ENCODE results near the gene CEMP1.
"Not testable (repeated sequence)": the region's sequence is repeated elsewhere in the genome, so short reads cannot be mapped to it uniquely, and the experiment has no call there.

CEMP1 gene

DNA sequence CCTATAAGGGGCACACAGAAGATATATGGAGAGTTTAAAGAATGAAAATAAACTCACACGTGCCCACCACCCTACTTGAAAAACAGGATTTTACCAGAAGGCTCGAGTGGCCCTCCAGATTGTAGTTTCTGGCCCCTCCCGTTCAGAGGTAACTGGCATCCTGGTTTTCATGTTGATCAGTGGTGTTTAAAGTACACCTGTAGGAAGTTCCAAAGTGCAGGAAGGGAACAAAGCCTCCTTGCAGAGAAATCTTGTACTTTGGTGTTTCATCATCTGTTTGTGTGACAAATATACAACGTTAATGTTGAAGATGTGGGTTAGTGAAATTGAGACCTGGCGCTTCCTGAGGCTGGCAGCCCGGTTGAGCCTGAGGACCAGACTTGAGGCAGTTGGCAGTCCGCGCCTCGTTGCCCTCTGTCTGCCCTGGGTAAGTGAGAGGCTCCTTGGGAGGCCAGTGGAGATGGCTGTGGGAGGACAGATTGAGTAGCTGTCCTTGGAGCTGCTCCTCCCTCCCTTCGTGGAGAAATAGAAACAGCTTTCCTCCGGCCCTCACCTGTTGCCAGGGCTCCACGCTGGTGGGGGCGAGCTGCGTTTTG lies 19.2 kb upstream of the CEMP1 start:
- not testable (repeated sequence) for H3K4me3 ChIP-seq (ENCODE audit: low read length, poor library complexity, severe bottlenecking); H3F3A ChIP-seq (ENCODE audit: low read depth); H3K9ac ChIP-seq (ENCODE audit: low read depth, low read length, poor library complexity, severe bottlenecking); H2AFZ ChIP-seq (ENCODE audit: low read length); H3K4me2 ChIP-seq (ENCODE audit: low read depth, low read length, poor library complexity, severe bottlenecking); H4K20me1 ChIP-seq (ENCODE audit: insufficient read depth, low read length, poor library complexity, severe bottlenecking); H3K9me2 ChIP-seq (replicated peaks; ENCODE audit: low read depth, low read length); H3K9me3 ChIP-seq (ENCODE audit: insufficient read depth, low read depth, low read length); H3K36me3 ChIP-seq (ENCODE audit: insufficient read depth, low read length); H3K27me3 ChIP-seq (ENCODE audit: insufficient read depth, low read length, poor library complexity, severe bottlenecking); H3K4me1 ChIP-seq (ENCODE audit: insufficient read depth, low read length, poor library complexity, severe bottlenecking); H3K79me2 ChIP-seq (ENCODE audit: insufficient read depth, low read length)

DNA sequence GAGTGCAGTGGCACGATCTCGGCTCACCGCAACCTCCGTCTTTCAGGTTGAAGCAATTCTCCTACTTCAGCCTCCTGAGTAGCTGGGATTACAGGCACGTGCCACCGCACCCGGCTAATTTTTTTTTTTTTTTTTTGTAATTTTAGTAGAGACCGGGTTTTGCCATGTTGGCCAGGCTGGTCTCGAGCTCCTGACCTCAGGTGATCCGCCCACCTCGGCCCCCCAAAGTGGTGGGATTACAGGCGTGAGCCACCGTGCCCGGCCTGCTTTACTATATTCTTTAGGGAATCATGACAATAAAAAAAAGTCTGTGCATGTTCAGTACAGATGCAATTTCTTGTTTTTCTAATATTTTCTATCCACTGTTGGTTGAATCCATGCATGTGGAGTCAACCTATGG lies 12.6 kb upstream of the CEMP1 start:
- not testable (repeated sequence) for H3K9ac ChIP-seq (ENCODE audit: low read depth, low read length, poor library complexity, severe bottlenecking); H3K4me1 ChIP-seq (ENCODE audit: insufficient read depth, low read length, poor library complexity, severe bottlenecking); H3K4me3 ChIP-seq (ENCODE audit: low read length, poor library complexity, severe bottlenecking); H3K9me3 ChIP-seq (ENCODE audit: insufficient read depth, low read depth, low read length); H3F3A ChIP-seq (ENCODE audit: low read depth); H3K36me3 ChIP-seq (ENCODE audit: insufficient read depth, low read length); H3K9me2 ChIP-seq (replicated peaks; ENCODE audit: low read depth, low read length); H2AFZ ChIP-seq (ENCODE audit: low read length); H4K20me1 ChIP-seq (ENCODE audit: insufficient read depth, low read length, poor library complexity, severe bottlenecking); H3K4me2 ChIP-seq (ENCODE audit: low read depth, low read length, poor library complexity, severe bottlenecking); H3K27me3 ChIP-seq (ENCODE audit: insufficient read depth, low read length, poor library complexity, severe bottlenecking)
- H3K79me2 ChIP-seq (ENCODE audit: insufficient read depth, low read length) = peaks cover 14% of the 10 kb centered on the region; the same call in 1 of the 2 replicates

DNA sequence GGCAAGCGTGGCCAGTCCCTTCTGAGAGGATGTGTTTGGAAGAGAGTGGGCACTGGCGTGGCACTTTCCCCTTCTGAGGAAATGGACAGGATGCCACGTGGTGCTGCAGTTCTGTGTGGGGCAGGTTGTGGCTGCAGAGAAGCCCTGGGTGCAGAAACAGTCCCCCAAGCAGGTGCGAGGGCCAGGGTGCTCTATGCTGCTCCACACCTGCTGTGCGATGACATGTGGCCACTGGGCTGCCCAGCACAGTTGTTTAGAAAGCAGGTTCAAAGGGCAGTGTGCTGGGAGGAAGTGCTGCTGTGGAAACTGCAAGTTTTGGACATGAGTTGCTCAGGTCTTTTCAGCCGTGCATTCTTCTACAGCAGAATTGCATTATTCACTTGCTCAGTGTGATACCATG lies 10.2 kb upstream of the CEMP1 start:
- not testable (repeated sequence) for H3F3A ChIP-seq (ENCODE audit: low read depth); H2AFZ ChIP-seq (ENCODE audit: low read length); H4K20me1 ChIP-seq (ENCODE audit: insufficient read depth, low read length, poor library complexity, severe bottlenecking); H3K9me3 ChIP-seq (ENCODE audit: insufficient read depth, low read depth, low read length); H3K4me3 ChIP-seq (ENCODE audit: low read length, poor library complexity, severe bottlenecking); H3K27me3 ChIP-seq (ENCODE audit: insufficient read depth, low read length, poor library complexity, severe bottlenecking); H3K9ac ChIP-seq (ENCODE audit: low read depth, low read length, poor library complexity, severe bottlenecking); H3K4me1 ChIP-seq (ENCODE audit: insufficient read depth, low read length, poor library complexity, severe bottlenecking); H3K9me2 ChIP-seq (replicated peaks; ENCODE audit: low read depth, low read length); H3K36me3 ChIP-seq (ENCODE audit: insufficient read depth, low read length)
- Histone ChIP-seq H3K4me2 (ENCODE audit: low read depth, low read length, poor library complexity, severe bottlenecking) (peak overlapping the region; percentile 16), H3K79me2 (ENCODE audit: insufficient read depth, low read length) (peaks cover 18% of the 10 kb centered on the region; the same call in 1 of the 2 replicates)

DNA sequence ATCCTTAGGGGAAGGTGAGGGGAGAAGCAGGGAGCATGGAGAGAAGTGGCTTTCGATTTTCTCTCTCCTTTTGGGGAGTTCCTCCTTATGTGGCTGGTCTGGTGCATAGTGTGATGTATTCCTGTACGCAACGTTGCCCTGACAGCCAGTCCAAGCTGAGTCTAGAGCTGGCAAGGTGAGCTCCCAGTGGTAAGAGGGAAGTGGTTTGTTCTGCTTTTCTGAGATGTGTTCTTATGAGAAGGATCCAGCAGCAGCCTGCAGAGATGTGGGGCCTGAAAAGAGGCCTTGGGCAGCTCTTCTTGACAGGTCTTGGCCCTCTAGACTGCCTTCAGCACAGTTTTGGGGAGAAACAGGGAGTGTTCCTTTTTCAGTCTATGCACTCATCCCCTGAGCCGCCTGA lies 9.7 kb upstream of the CEMP1 start:
- not testable (repeated sequence) for H3K4me1 ChIP-seq (ENCODE audit: insufficient read depth, low read length, poor library complexity, severe bottlenecking); H3F3A ChIP-seq (ENCODE audit: low read depth); H3K9me3 ChIP-seq (ENCODE audit: insufficient read depth, low read depth, low read length); H3K27me3 ChIP-seq (ENCODE audit: insufficient read depth, low read length, poor library complexity, severe bottlenecking); H2AFZ ChIP-seq (ENCODE audit: low read length); H3K4me3 ChIP-seq (ENCODE audit: low read length, poor library complexity, severe bottlenecking); H3K36me3 ChIP-seq (ENCODE audit: insufficient read depth, low read length); H4K20me1 ChIP-seq (ENCODE audit: insufficient read depth, low read length, poor library complexity, severe bottlenecking); H3K9me2 ChIP-seq (replicated peaks; ENCODE audit: low read depth, low read length); H3K9ac ChIP-seq (ENCODE audit: low read depth, low read length, poor library complexity, severe bottlenecking)
- Histone ChIP-seq H3K4me2 (ENCODE audit: low read depth, low read length, poor library complexity, severe bottlenecking) (peak overlapping the region; percentile 16), H3K79me2 (ENCODE audit: insufficient read depth, low read length) (peaks cover 18% of the 10 kb centered on the region; the same call in 1 of the 2 replicates)

DNA sequence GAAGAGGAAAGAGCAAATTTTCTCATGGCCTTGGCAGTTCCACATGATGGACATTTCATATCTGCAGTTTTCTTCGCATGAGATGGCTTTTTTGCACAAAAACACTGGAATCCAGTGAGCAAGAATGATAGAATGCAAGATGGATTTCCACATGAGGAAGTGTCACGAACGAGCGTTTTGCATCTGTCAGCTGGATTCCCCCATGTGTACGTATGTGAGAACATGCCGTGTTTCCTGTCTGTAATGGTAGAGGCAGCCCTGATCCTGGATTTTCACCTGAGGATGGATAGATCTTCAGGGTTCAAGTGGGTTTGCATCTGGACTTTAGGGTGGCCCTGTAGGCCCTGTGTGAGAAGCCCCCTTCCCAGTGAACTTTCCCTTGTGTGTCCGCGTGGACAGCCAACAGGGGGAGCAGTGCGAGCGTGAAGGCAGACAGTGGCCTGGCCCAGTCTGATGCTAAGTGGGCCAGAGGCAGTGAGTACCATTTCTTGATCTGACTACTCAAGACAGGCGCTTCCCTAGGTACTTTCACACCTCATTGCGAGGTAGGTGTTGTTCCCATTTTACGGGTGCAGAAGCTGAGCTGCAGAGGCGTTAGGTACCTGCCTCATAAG lies 8.7 kb upstream of the CEMP1 start:
- not testable (repeated sequence) for H3K9me3 ChIP-seq (ENCODE audit: insufficient read depth, low read depth, low read length); H3K27me3 ChIP-seq (ENCODE audit: insufficient read depth, low read length, poor library complexity, severe bottlenecking); H3K36me3 ChIP-seq (ENCODE audit: insufficient read depth, low read length); H3K9ac ChIP-seq (ENCODE audit: low read depth, low read length, poor library complexity, severe bottlenecking); H3K4me2 ChIP-seq (ENCODE audit: low read depth, low read length, poor library complexity, severe bottlenecking); H4K20me1 ChIP-seq (ENCODE audit: insufficient read depth, low read length, poor library complexity, severe bottlenecking); H3K4me1 ChIP-seq (ENCODE audit: insufficient read depth, low read length, poor library complexity, severe bottlenecking); H3F3A ChIP-seq (ENCODE audit: low read depth); H3K9me2 ChIP-seq (replicated peaks; ENCODE audit: low read depth, low read length); H2AFZ ChIP-seq (ENCODE audit: low read length)
- TF ChIP-seq, protein P1, sequence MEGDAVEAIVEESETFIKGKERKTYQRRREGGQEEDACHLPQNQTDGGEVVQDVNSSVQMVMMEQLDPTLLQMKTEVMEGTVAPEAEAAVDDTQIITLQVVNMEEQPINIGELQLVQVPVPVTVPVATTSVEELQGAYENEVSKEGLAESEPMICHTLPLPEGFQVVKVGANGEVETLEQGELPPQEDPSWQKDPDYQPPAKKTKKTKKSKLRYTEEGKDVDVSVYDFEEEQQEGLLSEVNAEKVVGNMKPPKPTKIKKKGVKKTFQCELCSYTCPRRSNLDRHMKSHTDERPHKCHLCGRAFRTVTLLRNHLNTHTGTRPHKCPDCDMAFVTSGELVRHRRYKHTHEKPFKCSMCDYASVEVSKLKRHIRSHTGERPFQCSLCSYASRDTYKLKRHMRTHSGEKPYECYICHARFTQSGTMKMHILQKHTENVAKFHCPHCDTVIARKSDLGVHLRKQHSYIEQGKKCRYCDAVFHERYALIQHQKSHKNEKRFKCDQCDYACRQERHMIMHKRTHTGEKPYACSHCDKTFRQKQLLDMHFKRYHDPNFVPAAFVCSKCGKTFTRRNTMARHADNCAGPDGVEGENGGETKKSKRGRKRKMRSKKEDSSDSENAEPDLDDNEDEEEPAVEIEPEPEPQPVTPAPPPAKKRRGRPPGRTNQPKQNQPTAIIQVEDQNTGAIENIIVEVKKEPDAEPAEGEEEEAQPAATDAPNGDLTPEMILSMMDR (conservative IDR thresholded peaks at IDR 0.05; ENCODE audit: low read length) = peak; percentile 34
- Histone ChIP-seq H3K4me3 (ENCODE audit: low read length, poor library complexity, severe bottlenecking) (peak overlapping the region; percentile 25), H3K79me2 (ENCODE audit: insufficient read depth, low read length) (peaks cover 15% of the 10 kb centered on the region; the same call in 1 of the 2 replicates)

DNA sequence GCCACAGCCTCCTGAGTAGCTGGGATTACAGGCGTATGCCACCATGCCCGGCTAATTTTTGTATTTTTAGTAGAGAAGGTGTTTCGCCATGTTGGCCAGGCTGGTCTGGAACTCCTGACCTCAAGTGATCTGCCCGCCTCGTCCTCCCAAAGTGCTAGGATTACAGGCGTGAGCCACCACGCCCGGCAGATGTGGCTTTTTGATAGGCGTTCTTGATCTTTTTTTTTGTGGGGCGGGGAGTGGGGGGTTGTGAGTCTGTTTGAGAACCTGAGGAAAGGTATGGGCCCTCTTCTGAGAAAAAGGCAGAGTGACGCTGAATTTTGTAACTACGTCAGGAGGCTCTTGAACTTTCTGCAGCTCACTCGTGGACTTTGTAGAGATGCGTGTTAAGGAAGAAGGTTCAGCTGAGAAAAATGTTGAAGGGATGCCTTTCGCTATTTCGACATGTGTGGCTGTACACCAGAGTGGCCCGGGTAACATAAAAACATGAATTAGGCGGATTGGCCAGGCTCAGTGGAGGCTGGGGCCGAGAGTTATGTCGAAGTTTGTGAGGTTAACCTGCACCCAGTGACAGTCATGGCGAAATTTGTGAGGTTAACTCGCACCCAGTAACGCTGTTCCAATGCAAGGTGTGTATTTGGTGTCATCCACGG lies 8.1 kb upstream of the CEMP1 start:
- not testable (repeated sequence) for H3K4me1 ChIP-seq (ENCODE audit: insufficient read depth, low read length, poor library complexity, severe bottlenecking); H3K36me3 ChIP-seq (ENCODE audit: insufficient read depth, low read length); H3K9ac ChIP-seq (ENCODE audit: low read depth, low read length, poor library complexity, severe bottlenecking); H2AFZ ChIP-seq (ENCODE audit: low read length); H3K9me2 ChIP-seq (replicated peaks; ENCODE audit: low read depth, low read length); H3K9me3 ChIP-seq (ENCODE audit: insufficient read depth, low read depth, low read length); H4K20me1 ChIP-seq (ENCODE audit: insufficient read depth, low read length, poor library complexity, severe bottlenecking); H3K27me3 ChIP-seq (ENCODE audit: insufficient read depth, low read length, poor library complexity, severe bottlenecking); H3F3A ChIP-seq (ENCODE audit: low read depth)
- Histone ChIP-seq H3K4me2 (ENCODE audit: low read depth, low read length, poor library complexity, severe bottlenecking) (peak overlapping the region; percentile 57), H3K79me2 (ENCODE audit: insufficient read depth, low read length) (peaks cover 14% of the 10 kb centered on the region; the same call in 1 of the 2 replicates), H3K4me3 (ENCODE audit: low read length, poor library complexity, severe bottlenecking) (peak overlapping the region; percentile 25)

Measured in Loucy (cell line).